ENCODE data around the gene SPATA32.

DNA sequence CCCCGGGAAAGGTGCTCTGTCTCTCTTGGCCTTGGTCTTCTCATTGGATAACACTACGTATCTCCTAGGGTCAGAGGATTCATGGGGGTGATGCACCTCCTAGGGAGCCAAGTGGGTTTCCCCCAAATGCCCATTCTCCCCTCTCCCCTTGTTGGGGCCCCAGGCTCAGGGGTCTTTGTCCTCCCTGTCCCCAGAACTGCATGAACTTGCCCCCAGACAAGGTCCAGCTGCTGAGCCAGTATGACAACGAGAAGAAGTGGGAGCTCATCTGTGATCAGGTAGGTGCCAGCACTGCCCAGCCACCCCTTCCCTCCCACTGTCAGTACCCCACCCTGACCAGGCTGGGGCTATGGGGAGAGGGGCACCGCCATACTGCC lies 31.5 kb downstream of the SPATA32 start:
- TF ChIP-seq CTCF (IDR thresholded peaks at IDR 0.05 in 2 of 3, conservative IDR thresholded peaks at IDR 0.05 in 1 of 3; ENCODE audit: borderline replicate concordance in 1 of 3, insufficient read depth in 1 of 3, low read depth in 2 of 3, low read length in 2 of 3) (no peak), POLR2A (IDR thresholded peaks at IDR 0.05; ENCODE audit: borderline replicate concordance, extremely low read depth, insufficient read depth, insufficient read length) (no peak), REST (IDR thresholded peaks at IDR 0.05; ENCODE audit: low read depth) (no peak)

All from HCT116 (cell line).